Measurements from ENCODE around the gene SIN3A. TPM values are rescaled to one million over a fixed set of nuclear protein-coding genes. Genes with fewer than 3 reads are reported as not detected.
A peak's percentile ranks its signal among the peaks of the same experiment; 100 is the strongest.

Gene SIN3A
- total and polyA plus RNA-seq, 2 of the 4 experiments (the other 2 are of a cell fraction), result 21.2 to 31.5 TPM

GRCh38 chr15:75431682-75432081 is 19.8 kb downstream of the SIN3A start:
- Histone ChIP-seq H3K56ac (ENCODE audit: extremely low read depth, insufficient read depth, low read length) (no peak overlapping the region), H3K9ac (ENCODE audit: low read depth, low read length) (no peak overlapping the region), H3K4ac (ENCODE audit: low read depth, low read length) (no peak overlapping the region), H3K14ac (replicated peaks; ENCODE audit: low read depth, low read length) (no peak overlapping the region), H2BK20ac (ENCODE audit: low read depth, low read length) (no peak overlapping the region), H3K23ac (ENCODE audit: low read depth, low read length) (no peak overlapping the region), H3K4me3 (ENCODE audit: insufficient read depth, low read depth, low read length) (no peak overlapping the region), H3K4me1 (ENCODE audit: control insufficient read depth, insufficient read depth, low read length) (peaks cover 6% of the 10 kb centered on the region; the same call in 1 of the 2 replicates), H3K27ac (ENCODE audit: insufficient read depth, low read length) (no peak overlapping the region), H2BK15ac (ENCODE audit: low read depth, low read length) (no peak overlapping the region), H3K4me2 (ENCODE audit: low read depth, low read length) (no peak overlapping the region), H2AK9ac (replicated peaks; ENCODE audit: low read depth, low read length, poor library complexity) (no peak overlapping the region), H3K36me3 (ENCODE audit: control insufficient read depth, insufficient read depth, low read length) (peaks cover 24% of the 10 kb centered on the region), H2AFZ (replicated peaks; ENCODE audit: low read length, poor library complexity) (no peak overlapping the region), H3K9me1 (ENCODE audit: insufficient read depth, low read length) (peaks cover 10% of the 10 kb centered on the region; the same call in 1 of the 2 replicates), H2BK120ac (ENCODE audit: low read depth, low read length) (no peak overlapping the region), H4K20me1 (ENCODE audit: insufficient read depth, low read length) (peaks cover 24% of the 10 kb centered on the region; the same call in 1 of the 2 replicates), H3K27me3 (ENCODE audit: control insufficient read depth, insufficient read depth, low read length) (no peaks in the 10 kb centered on the region), H2BK5ac (ENCODE audit: low read depth, low read length, poor library complexity, severe bottlenecking) (no peak overlapping the region), H4K5ac (ENCODE audit: low read depth, low read length) (no peak overlapping the region), H2AK5ac (ENCODE audit: low read depth, low read length) (no peak overlapping the region), H3K79me1 (ENCODE audit: low read depth in 1 of 2, low read length in 2 of 2) (peaks cover 37 to 54% of the 10 kb centered on the region in 2 experiments), H4K91ac (ENCODE audit: insufficient read depth, low read depth, low read length) (no peak overlapping the region), H3K9me3 (ENCODE audit: control insufficient read depth, insufficient read depth, low read length) (no peaks in the 10 kb centered on the region), H4K8ac (ENCODE audit: low read depth in 2 of 2, low read length in 2 of 2) (no peak overlapping the region), H3K18ac (ENCODE audit: low read depth, low read length) (no peak overlapping the region)
- ATAC-seq (ENCODE audit: low read depth) (peak; percentile 53), DNase-seq (no peak)
- TF ChIP-seq USF2 (IDR thresholded peaks at IDR 0.05; ENCODE audit: low read depth, low read length) (no peak), CEBPB (IDR thresholded peaks at IDR 0.05; ENCODE audit: low read depth, low read length) (no peak), BHLHE40 (IDR thresholded peaks at IDR 0.05; ENCODE audit: low read depth, low read length) (no peak), MAFK (IDR thresholded peaks at IDR 0.05; ENCODE audit: low read depth, low read length) (peak; percentile 31; the same call in 1 of the 2 replicates)
- WGBS, 2 experiments (ENCODE audit: extremely low coverage in 2 of 2, insufficient read length in 1 of 2), result no CpG with 5 or more reads among the region's 1 CpG
- in situ Hi-C loops (cut with MboI; ENCODE audit: low sequenced_read_pairs) (no loop called here), intact Hi-C loops (cut with micrococcal nuclease) (no loop called here), dilution Hi-C loops (cut with HindIII; ENCODE audit: low sequenced_read_pairs, unreplicated experiment) (no loop called here)
- BruUV-seq (replicated peaks), result no TSS peak
- CTCF ChIA-PET, result interaction anchor here (1.1 kb wide), 1 partner anchor 15 kb away, joined by 3 read pairs; no protein-coding TSS in a partner anchor
- POLR2A ChIA-PET (ENCODE audit: unreplicated experiment), result no interaction called here

All from IMR-90 (cell line).